ENCODE measurements around the gene SP5.

GRCh38 chr2:170737821-170738220 lies 22.7 kb downstream of the SP5 start:
- TF ChIP-seq, protein P1, sequence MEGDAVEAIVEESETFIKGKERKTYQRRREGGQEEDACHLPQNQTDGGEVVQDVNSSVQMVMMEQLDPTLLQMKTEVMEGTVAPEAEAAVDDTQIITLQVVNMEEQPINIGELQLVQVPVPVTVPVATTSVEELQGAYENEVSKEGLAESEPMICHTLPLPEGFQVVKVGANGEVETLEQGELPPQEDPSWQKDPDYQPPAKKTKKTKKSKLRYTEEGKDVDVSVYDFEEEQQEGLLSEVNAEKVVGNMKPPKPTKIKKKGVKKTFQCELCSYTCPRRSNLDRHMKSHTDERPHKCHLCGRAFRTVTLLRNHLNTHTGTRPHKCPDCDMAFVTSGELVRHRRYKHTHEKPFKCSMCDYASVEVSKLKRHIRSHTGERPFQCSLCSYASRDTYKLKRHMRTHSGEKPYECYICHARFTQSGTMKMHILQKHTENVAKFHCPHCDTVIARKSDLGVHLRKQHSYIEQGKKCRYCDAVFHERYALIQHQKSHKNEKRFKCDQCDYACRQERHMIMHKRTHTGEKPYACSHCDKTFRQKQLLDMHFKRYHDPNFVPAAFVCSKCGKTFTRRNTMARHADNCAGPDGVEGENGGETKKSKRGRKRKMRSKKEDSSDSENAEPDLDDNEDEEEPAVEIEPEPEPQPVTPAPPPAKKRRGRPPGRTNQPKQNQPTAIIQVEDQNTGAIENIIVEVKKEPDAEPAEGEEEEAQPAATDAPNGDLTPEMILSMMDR (IDR thresholded peaks at IDR 0.05) = no peak
- TF ChIP-seq TCF7L2 (IDR thresholded peaks at IDR 0.05; ENCODE audit: low read depth, low read length) (no peak), POLR2AphosphoS5 (IDR thresholded peaks at IDR 0.05; ENCODE audit: low read depth, low read length) (no peak)

All from Panc1 (cell line).